ENCODE measurements around the gene C19orf73.
A peak's percentile ranks its signal among the peaks of the same experiment; 100 is the strongest.
"Not testable (repeated sequence)": the region's sequence is repeated elsewhere in the genome, so short reads cannot be mapped to it uniquely, and the experiment has no call there.

Gene C19orf73

GRCh38 chr19:49098795-49099194 lies 20.1 kb downstream of the C19orf73 start:
- no peak for DNase-seq

- peak; percentile 15 to 81 for DNase-seq
Observed at GRCh38 chr19:49097453-49098288, 21.3 kb downstream of the C19orf73 start.

GRCh38 chr19:49094505-49095482 lies 24.1 kb downstream of the C19orf73 start:
- DNase-seq = no peak

GRCh38 chr19:49092686-49093085 lies 26.3 kb downstream of the C19orf73 start:
- DNase-seq = no peak

DNA sequence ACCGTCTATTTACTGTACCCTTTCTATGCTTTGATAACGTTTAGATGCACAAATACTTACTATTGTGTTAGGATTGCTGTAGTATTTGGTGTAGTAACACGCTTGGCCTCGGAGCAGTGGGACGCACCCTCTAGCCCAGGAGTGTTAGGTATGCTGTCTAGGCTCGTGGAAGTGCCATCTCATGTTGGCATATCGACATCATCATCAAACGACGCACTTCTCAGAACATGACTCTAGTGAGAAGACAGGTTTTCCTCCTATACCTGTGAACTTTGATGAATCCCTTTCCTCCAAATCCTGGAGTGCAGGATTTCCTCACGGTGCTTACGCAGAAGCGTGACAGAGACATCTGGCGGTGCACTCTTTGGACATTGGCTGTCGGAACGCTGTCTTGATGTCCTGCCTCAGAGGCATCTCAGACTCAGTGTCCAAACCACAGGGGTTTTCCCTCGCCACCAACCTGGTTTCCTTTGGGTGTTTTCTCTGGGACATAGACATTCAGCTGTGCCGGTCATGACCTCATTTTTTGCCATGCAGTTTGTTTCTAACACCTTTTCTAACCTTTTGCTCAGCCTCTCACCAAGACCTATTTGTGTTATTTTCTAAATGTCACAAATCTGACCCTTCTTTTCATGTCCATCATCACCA lies 27.4 kb downstream of the C19orf73 start:
- no peak for DNase-seq

GRCh38 chr19:49086296-49086695 lies 32.6 kb downstream of the C19orf73 start:
- DNase-seq = no peak

GRCh38 chr19:49085868-49086232 lies 33.1 kb downstream of the C19orf73 start:
- DNase-seq = no peak

DNA sequence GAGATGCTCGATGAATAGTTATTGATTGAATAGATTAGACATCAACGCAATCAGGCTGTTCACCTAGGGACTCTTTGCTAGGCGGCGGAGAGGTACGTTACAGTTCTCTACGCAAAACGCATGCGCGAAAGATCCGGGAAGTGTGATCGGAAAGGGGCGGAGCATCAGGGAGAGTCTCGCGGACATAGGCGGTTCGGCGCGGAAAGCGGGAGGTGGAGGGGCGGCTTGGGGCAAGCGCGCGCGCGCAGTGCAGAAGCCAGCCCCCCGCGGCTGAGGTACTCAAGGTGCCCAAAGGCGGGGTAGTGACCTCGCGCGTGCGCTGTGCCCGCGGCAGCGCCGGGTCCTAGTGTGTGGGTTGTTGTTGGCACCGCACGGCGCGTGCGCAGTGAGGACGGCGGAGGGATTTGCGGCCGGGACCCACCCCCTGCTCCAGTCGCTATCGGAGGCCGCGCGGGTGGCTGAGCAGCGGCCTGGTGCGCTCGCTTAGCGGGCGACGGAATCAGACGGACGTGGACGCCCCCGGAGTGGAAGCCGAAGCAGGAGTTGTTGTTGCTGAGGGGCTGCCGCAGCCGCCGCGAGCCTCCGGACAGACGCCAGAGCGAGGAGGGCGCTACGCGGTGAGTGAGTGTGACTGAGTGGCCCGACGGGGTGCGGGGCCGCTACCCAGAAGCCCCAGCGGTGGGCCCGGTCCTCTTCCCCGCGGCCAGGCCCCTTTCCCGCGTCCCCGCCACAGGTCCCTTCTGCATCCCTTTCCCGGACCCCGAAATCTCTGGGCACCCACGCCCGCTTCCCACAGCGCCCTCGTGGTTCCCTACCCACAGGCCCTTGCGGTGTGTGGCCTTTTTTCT lies 33.7 kb downstream of the C19orf73 start, which contains the start of gene SNRNP70:
SNRNP70 (plus strand) TSS at position 432 of the 848 bp plus-strand sequence. CDS start 964 bp downstream, outside the sequence.
- DNase-seq = peak; percentile 95 to 99

- no peak for DNase-seq
Observed at GRCh38 chr19:49084206-49085019, 34.5 kb downstream of the C19orf73 start.

- no peak for DNase-seq
Observed at GRCh38 chr19:49081273-49081672, 37.7 kb downstream of the C19orf73 start.

GRCh38 chr19:49080392-49080791 lies 38.6 kb downstream of the C19orf73 start:
- no peak for DNase-seq

GRCh38 chr19:49074869-49075268 lies 44.1 kb downstream of the C19orf73 start:
- DNase-seq = not testable (repeated sequence)

- no peak for DNase-seq
Observed at GRCh38 chr19:49073514-49074378, 45.2 kb downstream of the C19orf73 start.

DNA sequence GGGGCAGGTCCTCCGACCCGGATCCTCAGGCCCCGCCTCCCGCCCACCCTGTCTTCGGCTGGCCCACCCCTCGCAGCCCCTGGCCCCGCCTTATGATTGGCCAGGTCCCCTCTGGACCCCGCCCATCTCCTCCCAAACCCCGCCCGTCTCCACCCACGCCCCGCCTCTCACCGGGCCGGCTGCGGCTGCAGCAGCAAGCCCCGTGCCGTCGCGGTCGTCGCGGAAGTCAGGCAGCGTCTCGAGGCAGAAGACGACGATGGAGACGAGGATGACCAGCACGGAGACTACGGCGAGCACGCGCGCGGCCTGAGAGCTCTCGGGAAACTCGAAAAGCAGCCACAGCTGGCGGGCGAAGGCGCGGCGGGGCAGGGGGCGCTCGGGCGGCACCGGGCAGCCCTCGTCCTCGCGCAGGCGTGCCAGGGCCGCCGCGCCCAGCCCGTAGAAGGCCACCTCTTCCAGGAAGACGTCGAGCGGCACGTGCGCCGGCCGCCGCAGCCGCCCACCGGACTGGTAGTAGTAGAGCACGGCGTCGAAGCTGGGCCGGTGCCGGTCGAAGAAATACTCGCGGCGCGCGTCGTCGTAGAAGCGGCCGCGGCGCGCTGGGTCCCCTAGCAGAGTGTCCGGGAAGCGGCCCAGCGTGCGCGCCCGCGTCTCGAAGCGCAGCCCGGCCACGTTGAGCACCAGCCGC lies 46.9 kb downstream of the C19orf73 start:
- no peak for DNase-seq

- DNase-seq = no peak
Observed at GRCh38 chr19:49070416-49070815, 48.5 kb downstream of the C19orf73 start.

DNA sequence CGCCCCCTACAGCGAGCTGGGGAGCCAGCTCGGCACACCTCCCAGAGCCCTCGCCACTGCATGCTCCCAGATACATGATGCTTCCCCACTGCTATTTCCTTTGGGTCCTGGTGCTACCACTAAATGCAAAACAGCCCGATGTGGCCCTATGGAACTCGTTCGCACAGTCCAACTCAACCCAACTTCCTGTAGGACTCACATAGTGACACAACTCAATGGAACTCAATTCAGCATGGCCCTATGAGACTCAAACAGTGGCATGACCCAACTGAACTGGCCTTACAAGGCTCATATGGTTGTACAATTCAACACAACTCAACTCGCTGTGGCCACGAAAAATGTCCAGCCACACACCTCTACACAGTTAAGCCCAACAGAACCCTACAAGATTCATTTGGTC lies 49.9 kb downstream of the C19orf73 start:
- DNase-seq = no peak
